ENCODE data around the gene CHD6. TPM values are rescaled to one million over a fixed set of nuclear protein-coding genes. Genes with fewer than 3 reads are reported as not detected.

Gene CHD6
- total and polyA plus RNA-seq, 2 experiments from 2014 or later: 41.0 to 158 TPM

DNA sequence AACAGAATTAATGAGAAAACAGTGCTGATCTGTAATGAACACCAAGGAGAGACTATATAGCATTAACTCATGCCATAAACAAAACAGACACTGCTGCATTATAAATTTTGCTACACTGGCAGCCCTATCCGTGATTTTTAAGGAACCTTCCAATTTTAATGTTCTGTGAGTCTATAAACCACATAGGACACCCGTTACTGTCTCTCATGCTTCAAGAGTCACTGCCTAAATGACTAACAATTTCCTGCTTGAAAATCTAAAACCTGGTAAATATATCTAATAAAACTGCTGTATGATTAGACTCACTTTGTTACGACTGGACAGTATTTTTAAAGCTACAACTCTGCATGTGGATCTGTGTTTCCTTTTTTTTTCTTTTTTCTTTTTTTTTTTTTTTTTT, 8.7 kb downstream of the CHD6 start (continued):
- TF ChIP-seq, protein P1, sequence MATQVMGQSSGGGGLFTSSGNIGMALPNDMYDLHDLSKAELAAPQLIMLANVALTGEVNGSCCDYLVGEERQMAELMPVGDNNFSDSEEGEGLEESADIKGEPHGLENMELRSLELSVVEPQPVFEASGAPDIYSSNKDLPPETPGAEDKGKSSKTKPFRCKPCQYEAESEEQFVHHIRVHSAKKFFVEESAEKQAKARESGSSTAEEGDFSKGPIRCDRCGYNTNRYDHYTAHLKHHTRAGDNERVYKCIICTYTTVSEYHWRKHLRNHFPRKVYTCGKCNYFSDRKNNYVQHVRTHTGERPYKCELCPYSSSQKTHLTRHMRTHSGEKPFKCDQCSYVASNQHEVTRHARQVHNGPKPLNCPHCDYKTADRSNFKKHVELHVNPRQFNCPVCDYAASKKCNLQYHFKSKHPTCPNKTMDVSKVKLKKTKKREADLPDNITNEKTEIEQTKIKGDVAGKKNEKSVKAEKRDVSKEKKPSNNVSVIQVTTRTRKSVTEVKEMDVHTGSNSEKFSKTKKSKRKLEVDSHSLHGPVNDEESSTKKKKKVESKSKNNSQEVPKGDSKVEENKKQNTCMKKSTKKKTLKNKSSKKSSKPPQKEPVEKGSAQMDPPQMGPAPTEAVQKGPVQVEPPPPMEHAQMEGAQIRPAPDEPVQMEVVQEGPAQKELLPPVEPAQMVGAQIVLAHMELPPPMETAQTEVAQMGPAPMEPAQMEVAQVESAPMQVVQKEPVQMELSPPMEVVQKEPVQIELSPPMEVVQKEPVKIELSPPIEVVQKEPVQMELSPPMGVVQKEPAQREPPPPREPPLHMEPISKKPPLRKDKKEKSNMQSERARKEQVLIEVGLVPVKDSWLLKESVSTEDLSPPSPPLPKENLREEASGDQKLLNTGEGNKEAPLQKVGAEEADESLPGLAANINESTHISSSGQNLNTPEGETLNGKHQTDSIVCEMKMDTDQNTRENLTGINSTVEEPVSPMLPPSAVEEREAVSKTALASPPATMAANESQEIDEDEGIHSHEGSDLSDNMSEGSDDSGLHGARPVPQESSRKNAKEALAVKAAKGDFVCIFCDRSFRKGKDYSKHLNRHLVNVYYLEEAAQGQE (IDR thresholded peaks at IDR 0.05; ENCODE audit: unreplicated experiment): no peak
- no peak for TF ChIP-seq NANOG (IDR thresholded peaks at IDR 0.05; ENCODE audit: borderline replicate concordance)
- no peak for TF ChIP-seq POLR2AphosphoS5 (IDR thresholded peaks at IDR 0.05; ENCODE audit: low read depth)

DNA sequence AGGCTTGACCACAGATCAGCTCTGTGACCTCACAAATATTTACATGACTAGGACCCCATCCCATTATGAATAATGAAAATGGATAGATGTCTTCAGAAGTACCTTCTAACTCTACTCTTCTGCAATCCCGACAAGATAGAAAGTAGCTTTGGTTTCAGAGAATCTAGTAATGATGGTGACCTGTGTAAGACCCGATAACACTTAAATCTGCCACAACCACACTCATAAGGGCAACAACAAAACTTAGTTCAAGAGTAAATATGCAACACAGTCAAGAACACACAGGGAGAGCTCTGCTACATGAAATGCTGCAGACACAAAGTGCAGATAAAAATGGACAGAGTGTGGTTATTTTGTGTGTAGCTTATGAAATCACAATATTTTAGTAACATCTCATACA, 9.6 kb downstream of the CHD6 start:
- no peak overlapping the region for H3K4me3 ChIP-seq
- H3K9me3 Mint-ChIP-seq: no peaks in the 10 kb centered on the region
- no peaks in the 10 kb centered on the region for H3K9me2 ChIP-seq (ENCODE audit: insufficient read depth)
- H3K36me3 ChIP-seq (ENCODE audit: insufficient read depth): no peaks in the 10 kb centered on the region
- H3K27me3 Mint-ChIP-seq (ENCODE audit: insufficient read depth, low read depth, poor library complexity): no peaks in the 10 kb centered on the region
- H3K4me1 Mint-ChIP-seq: peaks cover 31% of the 10 kb centered on the region
- ATAC-seq (no peak), DNase-seq (ENCODE audit: low spot score) (no peak)
- H3F3A ChIP-seq (replicated peaks; ENCODE audit: low read depth): no peaks in the 10 kb centered on the region
- H3K27me3 ChIP-seq (ENCODE audit: insufficient read depth): no peaks in the 10 kb centered on the region
- H3K4me1 ChIP-seq (ENCODE audit: insufficient read depth): peaks cover 22% of the 10 kb centered on the region
- peaks cover 100% of the 10 kb centered on the region for H3K79me2 ChIP-seq (replicated peaks; ENCODE audit: insufficient read depth)
- no peak overlapping the region for H3K27ac ChIP-seq (ENCODE audit: low read depth)
- H3K36me3 Mint-ChIP-seq (ENCODE audit: low read depth): no peaks in the 10 kb centered on the region; the same call in 2 of the 3 replicates
- no peak overlapping the region for H3K4me3 Mint-ChIP-seq
- no peak overlapping the region for H2AFZ ChIP-seq
- H3K4me2 ChIP-seq: no peak overlapping the region
- no peak overlapping the region for H3K27ac Mint-ChIP-seq
- H4K20me1 ChIP-seq (replicated peaks; ENCODE audit: insufficient read depth): peaks cover 79% of the 10 kb centered on the region
- TF ChIP-seq, protein P1 (IDR thresholded peaks at IDR 0.05; ENCODE audit: unreplicated experiment): no peak
- TF ChIP-seq EZH2phosphoT487 (IDR thresholded peaks at IDR 0.05; ENCODE audit: unreplicated experiment): no peak
- TF ChIP-seq, protein P2, sequence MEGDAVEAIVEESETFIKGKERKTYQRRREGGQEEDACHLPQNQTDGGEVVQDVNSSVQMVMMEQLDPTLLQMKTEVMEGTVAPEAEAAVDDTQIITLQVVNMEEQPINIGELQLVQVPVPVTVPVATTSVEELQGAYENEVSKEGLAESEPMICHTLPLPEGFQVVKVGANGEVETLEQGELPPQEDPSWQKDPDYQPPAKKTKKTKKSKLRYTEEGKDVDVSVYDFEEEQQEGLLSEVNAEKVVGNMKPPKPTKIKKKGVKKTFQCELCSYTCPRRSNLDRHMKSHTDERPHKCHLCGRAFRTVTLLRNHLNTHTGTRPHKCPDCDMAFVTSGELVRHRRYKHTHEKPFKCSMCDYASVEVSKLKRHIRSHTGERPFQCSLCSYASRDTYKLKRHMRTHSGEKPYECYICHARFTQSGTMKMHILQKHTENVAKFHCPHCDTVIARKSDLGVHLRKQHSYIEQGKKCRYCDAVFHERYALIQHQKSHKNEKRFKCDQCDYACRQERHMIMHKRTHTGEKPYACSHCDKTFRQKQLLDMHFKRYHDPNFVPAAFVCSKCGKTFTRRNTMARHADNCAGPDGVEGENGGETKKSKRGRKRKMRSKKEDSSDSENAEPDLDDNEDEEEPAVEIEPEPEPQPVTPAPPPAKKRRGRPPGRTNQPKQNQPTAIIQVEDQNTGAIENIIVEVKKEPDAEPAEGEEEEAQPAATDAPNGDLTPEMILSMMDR (conservative IDR thresholded peaks at IDR 0.05; ENCODE audit: low read depth in 2 of 2): no peak
- TF ChIP-seq NANOG (IDR thresholded peaks at IDR 0.05; ENCODE audit: borderline replicate concordance): no peak
- TF ChIP-seq, protein P3, sequence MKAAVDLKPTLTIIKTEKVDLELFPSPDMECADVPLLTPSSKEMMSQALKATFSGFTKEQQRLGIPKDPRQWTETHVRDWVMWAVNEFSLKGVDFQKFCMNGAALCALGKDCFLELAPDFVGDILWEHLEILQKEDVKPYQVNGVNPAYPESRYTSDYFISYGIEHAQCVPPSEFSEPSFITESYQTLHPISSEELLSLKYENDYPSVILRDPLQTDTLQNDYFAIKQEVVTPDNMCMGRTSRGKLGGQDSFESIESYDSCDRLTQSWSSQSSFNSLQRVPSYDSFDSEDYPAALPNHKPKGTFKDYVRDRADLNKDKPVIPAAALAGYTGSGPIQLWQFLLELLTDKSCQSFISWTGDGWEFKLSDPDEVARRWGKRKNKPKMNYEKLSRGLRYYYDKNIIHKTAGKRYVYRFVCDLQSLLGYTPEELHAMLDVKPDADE (IDR thresholded peaks at IDR 0.05): no peak
- TF ChIP-seq JUNB (IDR thresholded peaks at IDR 0.05; ENCODE audit: unreplicated experiment): no peak
- no peak for TF ChIP-seq POLR2AphosphoS5 (IDR thresholded peaks at IDR 0.05; ENCODE audit: low read depth)
- TF ChIP-seq, protein P4, sequence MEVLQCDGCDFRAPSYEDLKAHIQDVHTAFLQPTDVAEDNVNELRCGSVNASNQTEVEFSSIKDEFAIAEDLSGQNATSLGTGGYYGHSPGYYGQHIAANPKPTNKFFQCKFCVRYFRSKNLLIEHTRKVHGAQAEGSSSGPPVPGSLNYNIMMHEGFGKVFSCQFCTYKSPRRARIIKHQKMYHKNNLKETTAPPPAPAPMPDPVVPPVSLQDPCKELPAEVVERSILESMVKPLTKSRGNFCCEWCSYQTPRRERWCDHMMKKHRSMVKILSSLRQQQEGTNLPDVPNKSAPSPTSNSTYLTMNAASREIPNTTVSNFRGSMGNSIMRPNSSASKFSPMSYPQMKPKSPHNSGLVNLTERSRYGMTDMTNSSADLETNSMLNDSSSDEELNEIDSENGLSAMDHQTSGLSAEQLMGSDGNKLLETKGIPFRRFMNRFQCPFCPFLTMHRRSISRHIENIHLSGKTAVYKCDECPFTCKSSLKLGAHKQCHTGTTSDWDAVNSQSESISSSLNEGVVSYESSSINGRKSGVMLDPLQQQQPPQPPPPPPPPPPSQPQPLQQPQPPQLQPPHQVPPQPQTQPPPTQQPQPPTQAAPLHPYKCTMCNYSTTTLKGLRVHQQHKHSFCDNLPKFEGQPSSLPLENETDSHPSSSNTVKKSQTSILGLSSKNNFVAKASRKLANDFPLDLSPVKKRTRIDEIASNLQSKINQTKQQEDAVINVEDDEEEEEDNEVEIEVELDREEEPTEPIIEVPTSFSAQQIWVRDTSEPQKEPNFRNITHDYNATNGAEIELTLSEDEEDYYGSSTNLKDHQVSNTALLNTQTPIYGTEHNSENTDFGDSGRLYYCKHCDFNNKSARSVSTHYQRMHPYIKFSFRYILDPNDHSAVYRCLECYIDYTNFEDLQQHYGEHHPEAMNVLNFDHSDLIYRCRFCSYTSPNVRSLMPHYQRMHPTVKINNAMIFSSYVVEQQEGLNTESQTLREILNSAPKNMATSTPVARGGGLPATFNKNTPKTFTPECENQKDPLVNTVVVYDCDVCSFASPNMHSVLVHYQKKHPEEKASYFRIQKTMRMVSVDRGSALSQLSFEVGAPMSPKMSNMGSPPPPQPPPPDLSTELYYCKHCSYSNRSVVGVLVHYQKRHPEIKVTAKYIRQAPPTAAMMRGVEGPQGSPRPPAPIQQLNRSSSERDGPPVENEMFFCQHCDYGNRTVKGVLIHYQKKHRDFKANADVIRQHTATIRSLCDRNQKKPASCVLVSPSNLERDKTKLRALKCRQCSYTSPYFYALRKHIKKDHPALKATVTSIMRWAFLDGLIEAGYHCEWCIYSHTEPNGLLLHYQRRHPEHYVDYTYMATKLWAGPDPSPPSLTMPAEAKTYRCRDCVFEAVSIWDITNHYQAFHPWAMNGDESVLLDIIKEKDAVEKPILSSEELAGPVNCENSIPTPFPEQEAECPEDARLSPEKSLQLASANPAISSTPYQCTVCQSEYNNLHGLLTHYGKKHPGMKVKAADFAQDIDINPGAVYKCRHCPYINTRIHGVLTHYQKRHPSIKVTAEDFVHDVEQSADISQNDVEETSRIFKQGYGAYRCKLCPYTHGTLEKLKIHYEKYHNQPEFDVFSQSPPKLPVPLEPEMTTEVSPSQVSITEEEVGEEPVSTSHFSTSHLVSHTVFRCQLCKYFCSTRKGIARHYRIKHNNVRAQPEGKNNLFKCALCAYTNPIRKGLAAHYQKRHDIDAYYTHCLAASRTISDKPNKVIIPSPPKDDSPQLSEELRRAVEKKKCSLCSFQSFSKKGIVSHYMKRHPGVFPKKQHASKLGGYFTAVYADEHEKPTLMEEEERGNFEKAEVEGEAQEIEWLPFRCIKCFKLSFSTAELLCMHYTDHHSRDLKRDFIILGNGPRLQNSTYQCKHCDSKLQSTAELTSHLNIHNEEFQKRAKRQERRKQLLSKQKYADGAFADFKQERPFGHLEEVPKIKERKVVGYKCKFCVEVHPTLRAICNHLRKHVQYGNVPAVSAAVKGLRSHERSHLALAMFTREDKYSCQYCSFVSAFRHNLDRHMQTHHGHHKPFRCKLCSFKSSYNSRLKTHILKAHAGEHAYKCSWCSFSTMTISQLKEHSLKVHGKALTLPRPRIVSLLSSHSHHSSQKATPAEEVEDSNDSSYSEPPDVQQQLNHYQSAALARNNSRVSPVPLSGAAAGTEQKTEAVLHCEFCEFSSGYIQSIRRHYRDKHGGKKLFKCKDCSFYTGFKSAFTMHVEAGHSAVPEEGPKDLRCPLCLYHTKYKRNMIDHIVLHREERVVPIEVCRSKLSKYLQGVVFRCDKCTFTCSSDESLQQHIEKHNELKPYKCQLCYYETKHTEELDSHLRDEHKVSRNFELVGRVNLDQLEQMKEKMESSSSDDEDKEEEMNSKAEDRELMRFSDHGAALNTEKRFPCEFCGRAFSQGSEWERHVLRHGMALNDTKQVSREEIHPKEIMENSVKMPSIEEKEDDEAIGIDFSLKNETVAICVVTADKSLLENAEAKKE (CRISPR knock-in tag; IDR thresholded peaks at IDR 0.05): no peak
